ENCODE data around the gene AGBL5. TPM values are rescaled to one million over a fixed set of nuclear protein-coding genes. Genes with fewer than 3 reads are reported as not detected.
A peak's percentile ranks its signal among the peaks of the same experiment; 100 is the strongest.

AGBL5 gene
- total and polyA plus RNA-seq, 2 of the 13 experiments (the other 11 are each of a cell fraction or from before 2014, with no cell fraction given), result 55.9 to 73.3 TPM

- peak; percentile 61; the same call in 1 of the 2 replicates for TF ChIP-seq TFE3 (CRISPR knock-in tag; IDR thresholded peaks at IDR 0.05)
- TF ChIP-seq ZBTB20 (CRISPR knock-in tag; IDR thresholded peaks at IDR 0.05; ENCODE audit: borderline replicate concordance, low read depth), result peak; percentile 76
- peak; percentile 38; the same call in 1 of the 2 replicates for TF ChIP-seq ZNF724P (CRISPR knock-in tag; IDR thresholded peaks at IDR 0.05; ENCODE audit: borderline replicate concordance)
- no peak for TF ChIP-seq ZNF562 (CRISPR knock-in tag; IDR thresholded peaks at IDR 0.05; ENCODE audit: borderline replicate concordance)
- peak; percentile 72; the same call in 1 of the 2 replicates for TF ChIP-seq ZNF44 (CRISPR knock-in tag; IDR thresholded peaks at IDR 0.05)
- TF ChIP-seq GPN1 (CRISPR knock-in tag; IDR thresholded peaks at IDR 0.05; ENCODE audit: borderline replicate concordance), result no peak
- peak; percentile 33; the same call in 1 of the 2 replicates for TF ChIP-seq ZNF770 (CRISPR knock-in tag; IDR thresholded peaks at IDR 0.05)
- peak; percentile 99 for TF ChIP-seq ZNF549 (CRISPR knock-in tag; IDR thresholded peaks at IDR 0.05)
- TF ChIP-seq FOSL1 (CRISPR knock-in tag; IDR thresholded peaks at IDR 0.05; ENCODE audit: borderline replicate concordance), result peak; percentile 28; the same call in 1 of the 2 replicates
- TF ChIP-seq ZNF143 (CRISPR knock-in tag; IDR thresholded peaks at IDR 0.05), result peak; percentile 70
- peak; percentile 66; the same call in 1 of the 2 replicates for TF ChIP-seq MIER3 (CRISPR knock-in tag; IDR thresholded peaks at IDR 0.05; ENCODE audit: borderline replicate concordance)
- TF ChIP-seq PLRG1 (conservative IDR thresholded peaks at IDR 0.05), result no peak
- peak; percentile 60; the same call in 1 of the 2 replicates for TF ChIP-seq POGK (CRISPR knock-in tag; conservative IDR thresholded peaks at IDR 0.05)
- TF ChIP-seq ZNF326 (CRISPR knock-in tag; IDR thresholded peaks at IDR 0.05; ENCODE audit: borderline replicate concordance), result no peak
- TF ChIP-seq ZBTB33 (CRISPR knock-in tag; IDR thresholded peaks at IDR 0.05), result peak; percentile 33; the same call in 1 of the 2 replicates
- no peak for TF ChIP-seq CHD4 (IDR thresholded peaks at IDR 0.05; ENCODE audit: borderline replicate concordance, low read length)
- no peak for TF ChIP-seq ZEB1 (IDR thresholded peaks at IDR 0.05; ENCODE audit: insufficient replicate concordance, low read depth)
- peak; percentile 69; the same call in 1 of the 2 replicates for TF ChIP-seq ZNF503 (CRISPR knock-in tag; IDR thresholded peaks at IDR 0.05)
- TF ChIP-seq ZNF317 (CRISPR knock-in tag; IDR thresholded peaks at IDR 0.05), result no peak; the same call in 1 of the 2 replicates
Measured at GRCh38 chr2:27092696-27093429, 41.4 kb downstream of the AGBL5 start (continued).

All from HepG2 (cell line).